ENCODE measurements around the gene LRRC34. TPM values are rescaled to one million over a fixed set of nuclear protein-coding genes. Genes with fewer than 3 reads are reported as not detected.

Gene LRRC34
- total and polyA plus RNA-seq, 2 experiments from 2014 or later, result 0.50 to 0.97 TPM

- Histone ChIP-seq H3K36me3 (replicated peaks; ENCODE audit: insufficient read depth, low read depth) (no peaks in the 10 kb centered on the region), H3K4me2 (peak overlapping the region; percentile 93), H3K79me2 (no peaks in the 10 kb centered on the region), H3K27ac (no peak overlapping the region), H3K9me2 (replicated peaks; ENCODE audit: insufficient read depth) (no peaks in the 10 kb centered on the region), H4K20me1 (ENCODE audit: insufficient read depth, poor library complexity, severe bottlenecking) (no peaks in the 10 kb centered on the region), H3K27me3 (no peaks in the 10 kb centered on the region), H3K9me3 (ENCODE audit: low read depth) (peaks cover 10% of the 10 kb centered on the region), H3K4me1 (ENCODE audit: insufficient read depth) (peaks cover 7% of the 10 kb centered on the region), H2AFZ (no peak overlapping the region), H3K4me3 (no peak overlapping the region)
- WGBS (ENCODE audit: low lambda C conversion rate, missing lambda C conversion rate), result 78% methylated on average over 27 of the region's 27 CpGs
- peak; percentile 25 for DNase-seq (ENCODE audit: low spot score)
- TF ChIP-seq EZH2phosphoT487 (IDR thresholded peaks at IDR 0.05; ENCODE audit: low read depth, severe bottlenecking, unreplicated experiment) (no peak), CTCF (IDR thresholded peaks at IDR 0.05; ENCODE audit: poor library complexity) (peak; percentile 28), EZH2 (IDR thresholded peaks at IDR 0.05; ENCODE audit: borderline replicate concordance) (no peak)
These were observed 1.2 kb upstream of the LRRC34 start for GRCh38 chr3:169813757-169814517.

- WGBS (ENCODE audit: low lambda C conversion rate, missing lambda C conversion rate), result 78% methylated on average over 8 of the region's 8 CpGs
- H3K79me2 ChIP-seq, result no peaks in the 10 kb centered on the region
- TF ChIP-seq EZH2 (IDR thresholded peaks at IDR 0.05; ENCODE audit: borderline replicate concordance) (no peak), CTCF (IDR thresholded peaks at IDR 0.05; ENCODE audit: poor library complexity) (no peak), EZH2phosphoT487 (IDR thresholded peaks at IDR 0.05; ENCODE audit: low read depth, severe bottlenecking, unreplicated experiment) (no peak)
- no peak overlapping the region for H3K4me3 ChIP-seq
- peaks cover 10% of the 10 kb centered on the region for H3K9me3 ChIP-seq (ENCODE audit: low read depth)
- H3K27ac ChIP-seq, result no peak overlapping the region
- H3K27me3 ChIP-seq, result no peaks in the 10 kb centered on the region
- peaks cover 7% of the 10 kb centered on the region for H3K4me1 ChIP-seq (ENCODE audit: insufficient read depth)
- peak overlapping the region; percentile 93 for H3K4me2 ChIP-seq
- no peaks in the 10 kb centered on the region for H4K20me1 ChIP-seq (ENCODE audit: insufficient read depth, poor library complexity, severe bottlenecking)
- DNase-seq (ENCODE audit: low spot score), result no peak
- H3K36me3 ChIP-seq (replicated peaks; ENCODE audit: insufficient read depth, low read depth), result no peaks in the 10 kb centered on the region
- peak overlapping the region; percentile 43 for H2AFZ ChIP-seq
- H3K9me2 ChIP-seq (replicated peaks; ENCODE audit: insufficient read depth), result no peaks in the 10 kb centered on the region
These were observed 574 bp upstream of the LRRC34 start for GRCh38 chr3:169813278-169813677.

GRCh38 chr3:169811631-169812331 lies 923 bp downstream of the LRRC34 start:
- H4K20me1 ChIP-seq (ENCODE audit: insufficient read depth, poor library complexity, severe bottlenecking), result no peaks in the 10 kb centered on the region
- WGBS (ENCODE audit: low lambda C conversion rate, missing lambda C conversion rate), result 18% methylated on average over 27 of the region's 29 CpGs
- H3K36me3 ChIP-seq (replicated peaks; ENCODE audit: insufficient read depth, low read depth), result no peaks in the 10 kb centered on the region
- H3K4me2 ChIP-seq, result peak overlapping the region; percentile 93
- peaks cover 10% of the 10 kb centered on the region for H3K9me3 ChIP-seq (ENCODE audit: low read depth)
- H3K79me2 ChIP-seq, result no peaks in the 10 kb centered on the region
- peaks cover 7% of the 10 kb centered on the region for H3K4me1 ChIP-seq (ENCODE audit: insufficient read depth)
- peak overlapping the region; percentile 71 for H3K27ac ChIP-seq
- H3K9me2 ChIP-seq (replicated peaks; ENCODE audit: insufficient read depth), result no peaks in the 10 kb centered on the region
- H3K27me3 ChIP-seq, result no peaks in the 10 kb centered on the region
- peak overlapping the region; percentile 96 for H2AFZ ChIP-seq
- TF ChIP-seq EZH2phosphoT487 (IDR thresholded peaks at IDR 0.05; ENCODE audit: low read depth, severe bottlenecking, unreplicated experiment) (no peak), CTCF (IDR thresholded peaks at IDR 0.05; ENCODE audit: poor library complexity) (no peak), EZH2 (IDR thresholded peaks at IDR 0.05; ENCODE audit: borderline replicate concordance) (no peak)
- peak overlapping the region; percentile 38 for H3K4me3 ChIP-seq
- DNase-seq (ENCODE audit: low spot score), result peak; percentile 30
